ENCODE results near the gene CCDC185. TPM values are rescaled to one million over a fixed set of nuclear protein-coding genes. Genes with fewer than 3 reads are reported as not detected.

CCDC185 gene
- total and polyA plus RNA-seq, 8 donors = not detected

DNA sequence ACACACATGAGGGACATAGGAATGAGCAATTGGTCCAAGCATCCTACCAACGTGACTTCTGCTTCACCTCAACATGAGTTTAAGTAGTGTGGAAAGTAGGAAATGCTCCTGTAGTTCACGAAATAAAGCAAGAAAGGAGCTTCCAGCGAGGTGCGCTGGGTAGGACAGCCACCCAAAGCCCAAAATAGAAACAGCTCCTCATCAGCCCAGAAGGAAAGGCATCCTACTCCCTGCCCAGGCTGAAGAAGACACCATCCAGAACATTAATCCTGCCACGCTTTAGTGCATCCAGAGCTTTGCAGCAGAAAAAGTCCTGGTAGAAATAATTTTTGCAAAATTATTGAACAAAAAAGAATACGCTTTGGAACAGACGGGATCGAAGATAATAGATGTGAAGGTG is 25.9 kb downstream of the CCDC185 start:
- no peak for DNase-seq
- H3K9me3 ChIP-seq = no peaks in the 10 kb centered on the region
- intact Hi-C loops (cut with DNase I; ENCODE audit: low total_unique reads) = no loop called here
- H3K36me3 ChIP-seq = no peaks in the 10 kb centered on the region
- peaks cover 0 to 9% (median 3%) of the 10 kb centered on the region in 4 donors for H3K4me1 ChIP-seq
- H3K4me3 ChIP-seq = no peak overlapping the region
- no peak overlapping the region for H3K27ac ChIP-seq
- WGBS, 5 donors = 88 to 94% (median 91%) methylated on average over 8 of the region's 8 CpGs
- H3K27me3 ChIP-seq = no peaks in the 10 kb centered on the region
- no peak for TF ChIP-seq POLR2A (IDR thresholded peaks at IDR 0.05)
- no peak for TF ChIP-seq POLR2AphosphoS5 (IDR thresholded peaks at IDR 0.05)
- TF ChIP-seq, protein P1, sequence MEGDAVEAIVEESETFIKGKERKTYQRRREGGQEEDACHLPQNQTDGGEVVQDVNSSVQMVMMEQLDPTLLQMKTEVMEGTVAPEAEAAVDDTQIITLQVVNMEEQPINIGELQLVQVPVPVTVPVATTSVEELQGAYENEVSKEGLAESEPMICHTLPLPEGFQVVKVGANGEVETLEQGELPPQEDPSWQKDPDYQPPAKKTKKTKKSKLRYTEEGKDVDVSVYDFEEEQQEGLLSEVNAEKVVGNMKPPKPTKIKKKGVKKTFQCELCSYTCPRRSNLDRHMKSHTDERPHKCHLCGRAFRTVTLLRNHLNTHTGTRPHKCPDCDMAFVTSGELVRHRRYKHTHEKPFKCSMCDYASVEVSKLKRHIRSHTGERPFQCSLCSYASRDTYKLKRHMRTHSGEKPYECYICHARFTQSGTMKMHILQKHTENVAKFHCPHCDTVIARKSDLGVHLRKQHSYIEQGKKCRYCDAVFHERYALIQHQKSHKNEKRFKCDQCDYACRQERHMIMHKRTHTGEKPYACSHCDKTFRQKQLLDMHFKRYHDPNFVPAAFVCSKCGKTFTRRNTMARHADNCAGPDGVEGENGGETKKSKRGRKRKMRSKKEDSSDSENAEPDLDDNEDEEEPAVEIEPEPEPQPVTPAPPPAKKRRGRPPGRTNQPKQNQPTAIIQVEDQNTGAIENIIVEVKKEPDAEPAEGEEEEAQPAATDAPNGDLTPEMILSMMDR (IDR thresholded peaks at IDR 0.05) = no peak
- TF ChIP-seq EP300 (IDR thresholded peaks at IDR 0.05) = no peak

DNA sequence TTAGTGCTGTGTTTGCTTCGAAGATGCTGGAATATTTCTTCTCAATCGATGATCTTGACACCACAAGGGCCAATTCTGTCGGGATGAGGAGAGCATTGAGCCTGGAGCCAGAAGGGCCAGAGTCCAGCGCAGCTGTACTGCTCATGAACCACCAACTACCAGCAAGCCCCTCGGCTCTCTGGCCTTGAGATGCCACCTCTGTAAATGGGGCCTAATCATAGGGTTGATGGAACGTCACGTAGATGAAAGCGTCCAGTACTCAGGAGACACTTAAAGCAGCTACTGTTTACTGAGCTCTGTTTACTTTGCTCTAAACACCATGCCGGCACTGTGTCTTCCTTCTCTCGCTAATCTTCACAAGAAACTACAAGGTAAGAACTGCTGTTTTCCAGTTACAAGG is 26.3 kb downstream of the CCDC185 start:
- Histone ChIP-seq H3K4me3 (no peak overlapping the region), H3K27ac (no peak overlapping the region), H3K9me3 (no peaks in the 10 kb centered on the region), H3K27me3 (no peaks in the 10 kb centered on the region), H3K36me3 (no peaks in the 10 kb centered on the region), H3K4me1 (peaks cover 0 to 9% (median 3%) of the 10 kb centered on the region in 4 donors)
- no peak for DNase-seq
- intact Hi-C loops (cut with DNase I; ENCODE audit: low total_unique reads) = no loop called here
- no peak for TF ChIP-seq POLR2A (IDR thresholded peaks at IDR 0.05)
- no peak for TF ChIP-seq POLR2AphosphoS5 (IDR thresholded peaks at IDR 0.05)
- TF ChIP-seq EP300 (IDR thresholded peaks at IDR 0.05) = no peak
- TF ChIP-seq, protein P1 (IDR thresholded peaks at IDR 0.05) = no peak
- 79 to 87% (median 82%) methylated on average over 10 of the region's 10 CpGs for WGBS, 5 donors

DNA sequence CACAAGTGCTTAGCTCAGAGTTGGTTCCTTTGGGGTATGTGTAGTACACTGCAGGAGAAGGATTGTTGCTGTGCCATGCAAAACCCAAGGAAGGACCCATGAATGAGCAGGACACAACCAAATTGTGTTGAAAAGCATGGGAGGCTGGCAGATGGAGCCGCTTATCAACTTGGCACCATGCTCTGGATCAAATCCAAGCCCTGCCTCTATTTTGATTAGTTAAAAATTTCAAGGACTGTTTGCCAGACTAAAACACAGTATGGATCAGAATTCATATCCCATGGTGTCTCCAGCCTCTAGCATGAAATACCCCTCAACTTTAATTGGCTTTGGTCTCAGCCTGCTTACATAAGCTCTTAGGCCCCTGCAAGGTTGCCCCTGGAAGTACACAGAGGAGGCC is 27.8 kb downstream of the CCDC185 start:
- 21 to 57% (median 37%) methylated on average over 1 of the region's 1 CpG for WGBS, 5 donors
- H3K36me3 ChIP-seq = no peaks in the 10 kb centered on the region
- no peak overlapping the region for H3K27ac ChIP-seq
- intact Hi-C loops (cut with DNase I; ENCODE audit: low total_unique reads) = no loop called here
- H3K4me1 ChIP-seq = peaks cover 0 to 9% (median 3%) of the 10 kb centered on the region in 4 donors
- H3K4me3 ChIP-seq = no peak overlapping the region
- H3K27me3 ChIP-seq = no peaks in the 10 kb centered on the region
- TF ChIP-seq POLR2A (IDR thresholded peaks at IDR 0.05) (no peak), EP300 (IDR thresholded peaks at IDR 0.05) (no peak), POLR2AphosphoS5 (IDR thresholded peaks at IDR 0.05) (no peak)
- TF ChIP-seq, protein P1 (IDR thresholded peaks at IDR 0.05) = no peak
- peak; percentile 44 to 69 for DNase-seq
- H3K9me3 ChIP-seq = no peaks in the 10 kb centered on the region

DNA sequence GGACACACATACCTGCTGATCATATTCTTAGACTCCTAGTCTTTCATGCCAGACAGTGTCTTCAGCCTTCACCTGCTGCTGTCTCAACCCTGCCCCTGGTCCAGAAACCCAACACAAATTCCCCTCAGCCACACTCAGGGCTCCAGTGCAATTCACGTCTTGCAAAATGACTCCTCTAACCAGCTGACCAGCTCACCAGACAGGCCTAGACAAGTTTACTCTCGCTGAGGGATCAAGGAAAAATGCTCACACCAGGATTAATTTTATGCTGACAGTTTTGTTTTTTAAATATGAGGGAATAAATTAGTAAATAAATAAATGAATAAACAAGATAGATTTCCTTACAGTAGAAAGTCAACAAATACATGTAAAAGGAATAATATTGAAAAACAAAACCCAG is 28.5 kb downstream of the CCDC185 start:
- TF ChIP-seq EP300 (IDR thresholded peaks at IDR 0.05) (no peak), POLR2AphosphoS5 (IDR thresholded peaks at IDR 0.05) (no peak), POLR2A (IDR thresholded peaks at IDR 0.05) (no peak)
- TF ChIP-seq, protein P1 (IDR thresholded peaks at IDR 0.05) = no peak
- H3K36me3 ChIP-seq = no peaks in the 10 kb centered on the region
- no peak for DNase-seq
- H3K27me3 ChIP-seq = no peaks in the 10 kb centered on the region
- WGBS, 5 donors = 12 to 27% (median 17%) methylated on average over 2 of the region's 2 CpGs
- H3K27ac ChIP-seq = no peak overlapping the region
- H3K4me3 ChIP-seq = no peak overlapping the region
- intact Hi-C loops (cut with DNase I; ENCODE audit: low total_unique reads) = no loop called here
- H3K9me3 ChIP-seq = no peaks in the 10 kb centered on the region
- peaks cover 0 to 12% (median 3%) of the 10 kb centered on the region in 4 donors for H3K4me1 ChIP-seq

All from stomach (tissue), 9 donors.